NCI-H2107 (cell line): ENCODE data around the gene SGTA.

ENCODE experiments used
- DNase-seq: peaks from one replicate; lab custom pipeline; 2025; lab: John Stamatoyannopoulos, UW

Gene SGTA

GRCh38 chr19:2809387-2810140 lies 26.5 kb upstream of the SGTA start:
- no peak for DNase-seq

GRCh38 chr19:2808129-2808941 lies 25.3 kb upstream of the SGTA start:
- DNase-seq: no peak

GRCh38 chr19:2807379-2808128 lies 24.5 kb upstream of the SGTA start:
- DNase-seq: no peak

- no peak for DNase-seq
Measured at GRCh38 chr19:2806736-2807378, 23.8 kb upstream of the SGTA start.

- DNase-seq: no peak
Measured at GRCh38 chr19:2805991-2806649, 23.0 kb upstream of the SGTA start.

- no peak for DNase-seq
Measured at GRCh38 chr19:2805261-2805900, 22.3 kb upstream of the SGTA start.

GRCh38 chr19:2804156-2805004 lies 21.3 kb upstream of the SGTA start:
- no peak for DNase-seq

- DNase-seq: no peak
Measured at GRCh38 chr19:2803486-2804155, 20.5 kb upstream of the SGTA start.

- DNase-seq: no peak
Measured at GRCh38 chr19:2802826-2803225, 19.8 kb upstream of the SGTA start.

- DNase-seq: no peak
Measured at GRCh38 chr19:2800506-2800905, 17.4 kb upstream of the SGTA start.

GRCh38 chr19:2799273-2800020 lies 16.4 kb upstream of the SGTA start:
- DNase-seq: no peak

GRCh38 chr19:2798733-2799132 lies 15.7 kb upstream of the SGTA start:
- DNase-seq: no peak

- DNase-seq: no peak
Measured at GRCh38 chr19:2798158-2798685, 15.1 kb upstream of the SGTA start.

GRCh38 chr19:2797280-2797679 lies 14.2 kb upstream of the SGTA start:
- DNase-seq: no peak

GRCh38 chr19:2796659-2797266 lies 13.7 kb upstream of the SGTA start:
- DNase-seq: no peak

- no peak for DNase-seq
Measured at GRCh38 chr19:2795827-2796658, 13.0 kb upstream of the SGTA start.

GRCh38 chr19:2793577-2793976 lies 10.5 kb upstream of the SGTA start:
- no peak for DNase-seq
